Measurements from ENCODE around the gene RPL10.

GRCh38 chrX:154401918-154402621, 3.9 kb downstream of the RPL10 start:
- TF ChIP-seq CTCF (IDR thresholded peaks at IDR 0.05): no peak
- TF ChIP-seq POLR2A (IDR thresholded peaks at IDR 0.05): no peak

Data from heart left ventricle (tissue), 13 donors.